Activated naive CD4-positive, alpha-beta T cell treated with anti-CD3 and anti-CD28 coated beads, Interleukin-2, amount 50 U/mL, for 72 hours (primary cell): ENCODE measurements around the gene NACC2. TPM values are rescaled to one million over a fixed set of nuclear protein-coding genes. Genes with fewer than 3 reads are reported as not detected.
A peak's percentile ranks its signal among the peaks of the same experiment; 100 is the strongest.

Source experiments
- ATAC-seq, 2 donors: fragments of 150-1000 bp; cut with Tn5 transposase; 2 replicates each; pipeline ENCODE4 v1.10.0; 2021; ENCODE audit warnings: mild to moderate bottlenecking in 2 of 2, moderate library complexity in 2 of 2
- DNase-seq, 2 donors: peaks; one replicate each; pipeline ENCODE4 v3.0.0; 2021 to 2022; ENCODE audit warnings: low spot score in 2 of 2
- H3K27ac Mint-ChIP-seq, 2 donors: one replicate each; pipeline ENCODE4 v1.8.0; 2022; ENCODE audit warnings: mild to moderate bottlenecking in 2 of 2, mixed read lengths in 2 of 2
- H3K36me3 Mint-ChIP-seq, 2 donors: one replicate each; pipeline ENCODE4 v1.8.0; 2022; ENCODE audit warnings: mixed read lengths in 2 of 2
- H3K9me3 Mint-ChIP-seq, 2 donors: one replicate each; pipeline ENCODE4 v1.8.0; 2022; ENCODE audit warnings: mixed read lengths in 2 of 2
- total RNA-seq, 2 donors: library from RNA; stranded (reverse); gene quantifications; one replicate each; pipeline ENCODE4 v1.2.3, GENCODE V29; 2022

Gene NACC2
- total RNA-seq, 2 donors from 2014 or later, result 4.5 to 10.0 TPM

- ATAC-seq, result peak; percentile 20 to 21
- H3K36me3 Mint-ChIP-seq, result no peaks in the 10 kb centered on the region
- peak in 1 of 2 donors; percentile 51 for DNase-seq
- peak overlapping the region; percentile 79 to 91 for H3K27ac Mint-ChIP-seq
- no peaks in the 10 kb centered on the region for H3K9me3 Mint-ChIP-seq
Observed at GRCh38 chr9:136117291-136117915, 22.3 kb upstream of the NACC2 start.

- no peaks in the 10 kb centered on the region for H3K36me3 Mint-ChIP-seq
Observed at GRCh38 chr9:136116360-136117098, 21.4 kb upstream of the NACC2 start.

GRCh38 chr9:136115641-136116359, 20.7 kb upstream of the NACC2 start:
- Mint-ChIP-seq H3K36me3 (no peaks in the 10 kb centered on the region), H3K9me3 (no peaks in the 10 kb centered on the region), H3K27ac (peak overlapping the region in 1 of 2 donors; percentile 98)
- ATAC-seq (no peak), DNase-seq (no peak)

More at GRCh38 chr9:136116360-136117098, 21.4 kb upstream of the NACC2 start:
- no peak for DNase-seq
- H3K27ac Mint-ChIP-seq, result no peak overlapping the region
- ATAC-seq, result no peak
- no peaks in the 10 kb centered on the region for H3K9me3 Mint-ChIP-seq

- H3K9me3 Mint-ChIP-seq, result no peaks in the 10 kb centered on the region
- peak overlapping the region in 1 of 2 donors; percentile 98 for H3K27ac Mint-ChIP-seq
- DNase-seq (no peak), ATAC-seq (no peak)
- H3K36me3 Mint-ChIP-seq, result no peaks in the 10 kb centered on the region
Observed at GRCh38 chr9:136115206-136115605, 20.1 kb upstream of the NACC2 start.

GRCh38 chr9:136114610-136115009, 19.5 kb upstream of the NACC2 start:
- Mint-ChIP-seq H3K27ac (peak overlapping the region in 1 of 2 donors; percentile 98), H3K36me3 (no peaks in the 10 kb centered on the region), H3K9me3 (no peaks in the 10 kb centered on the region)
- ATAC-seq (no peak), DNase-seq (no peak)

GRCh38 chr9:136112541-136112940, 17.5 kb upstream of the NACC2 start:
- peak overlapping the region; percentile 97 to 98 for H3K27ac Mint-ChIP-seq
- DNase-seq (no peak), ATAC-seq (no peak)
- peaks cover 0 to 10% of the 10 kb centered on the region in 2 donors for H3K36me3 Mint-ChIP-seq
- no peaks in the 10 kb centered on the region for H3K9me3 Mint-ChIP-seq

- ATAC-seq (no peak), DNase-seq (no peak)
- H3K36me3 Mint-ChIP-seq, result peaks cover 0 to 15% of the 10 kb centered on the region in 2 donors
- no peaks in the 10 kb centered on the region for H3K9me3 Mint-ChIP-seq
- peak overlapping the region; percentile 92 to 98 for H3K27ac Mint-ChIP-seq
Observed at GRCh38 chr9:136111910-136112309, 16.8 kb upstream of the NACC2 start.

GRCh38 chr9:136111190-136111589, 16.1 kb upstream of the NACC2 start:
- Mint-ChIP-seq H3K9me3 (no peaks in the 10 kb centered on the region), H3K27ac (peak overlapping the region; percentile 86 to 98), H3K36me3 (peaks cover 0 to 15% of the 10 kb centered on the region in 2 donors)
- DNase-seq, result no peak
- ATAC-seq, result no peak

GRCh38 chr9:136110082-136111061, 15.3 kb upstream of the NACC2 start:
- Mint-ChIP-seq H3K36me3 (peaks cover 0 to 15% of the 10 kb centered on the region in 2 donors), H3K27ac (peak overlapping the region; percentile 65 to 98), H3K9me3 (no peaks in the 10 kb centered on the region)
- DNase-seq, result no peak
- ATAC-seq, result peak; percentile 5 to 9

- Mint-ChIP-seq H3K27ac (peak overlapping the region; percentile 65 to 98), H3K9me3 (no peaks in the 10 kb centered on the region), H3K36me3 (peaks cover 0 to 15% of the 10 kb centered on the region in 2 donors)
- peak; percentile 88 to 92 for ATAC-seq
- peak; percentile 95 to 99 for DNase-seq
Observed at GRCh38 chr9:136109351-136110081, 14.4 kb upstream of the NACC2 start.

GRCh38 chr9:136108648-136109266, 13.7 kb upstream of the NACC2 start:
- no peaks in the 10 kb centered on the region for H3K9me3 Mint-ChIP-seq
- H3K27ac Mint-ChIP-seq, result peak overlapping the region; percentile 36 to 98
- peaks cover 0 to 15% of the 10 kb centered on the region in 2 donors for H3K36me3 Mint-ChIP-seq
- ATAC-seq, result no peak
- DNase-seq, result no peak

- ATAC-seq, result no peak
- Mint-ChIP-seq H3K9me3 (no peaks in the 10 kb centered on the region), H3K36me3 (peaks cover 0 to 15% of the 10 kb centered on the region in 2 donors), H3K27ac (peak overlapping the region in 1 of 2 donors; percentile 98)
- no peak for DNase-seq
Observed at GRCh38 chr9:136107953-136108647, 13.0 kb upstream of the NACC2 start.

GRCh38 chr9:136107155-136107952, 12.3 kb upstream of the NACC2 start:
- H3K36me3 Mint-ChIP-seq, result peaks cover 0 to 15% of the 10 kb centered on the region in 2 donors
- ATAC-seq, result peak in 1 of 2 donors; percentile 17

More at GRCh38 chr9:136107155-136107952, 12.3 kb upstream of the NACC2 start:
- Mint-ChIP-seq H3K27ac (peak overlapping the region; percentile 92 to 98), H3K9me3 (no peaks in the 10 kb centered on the region)
- DNase-seq, result peak in 1 of 2 donors; percentile 48
